Upper lobe of left lung (tissue), 6 donors: ENCODE measurements around the gene S100P. TPM values are rescaled to one million over a fixed set of nuclear protein-coding genes. Genes with fewer than 3 reads are reported as not detected.

ENCODE experiments used
- ATAC-seq, 2 donors: fragments of 200-7000 bp; cut with Tn5 transposase; one replicate each; pipeline ENCODE4 v1.9.1; 2022; ENCODE audit warnings: mild to moderate bottlenecking in 2 of 2, moderate library complexity in 2 of 2; ENCODE audit not compliant: low FRiP score in 2 of 2
- DNase-seq, 2 donors: peaks; one replicate each; pipeline ENCODE4 v3.0.0-alpha.2; 2019 to 2020
- H3K27ac ChIP-seq, 4 donors: fragments of 200-600 bp; sonication (generic); one replicate each; pipeline ENCODE4 v1.5.1; 2016 to 2019
- H3K27me3 ChIP-seq, 4 donors: fragments of 200-600 bp; sonication (generic); one replicate each; pipeline ENCODE4 v1.5.1; 2017 to 2019
- H3K36me3 ChIP-seq, 4 donors: fragments of 200-600 bp; sonication (generic); one replicate each; pipeline ENCODE4 v1.5.1; 2016 to 2019
- H3K4me1 ChIP-seq, 4 donors: fragments of 200-600 bp; sonication (generic); one replicate each; pipeline ENCODE4 v1.5.1; 2018 to 2019
- H3K4me3 ChIP-seq, 4 donors: fragments of 200-600 bp; sonication (generic); one replicate each; pipeline ENCODE4 v1.5.1; 2017 to 2019; ENCODE audit warnings: mild to moderate bottlenecking in 2 of 4, moderate library complexity in 1 of 4
- H3K9me3 ChIP-seq, 4 donors: fragments of 200-600 bp; sonication (generic); one replicate each; pipeline ENCODE4 v1.5.1; 2018 to 2019
- EP300 ChIP-seq, 4 donors: sonication (generic); formaldehyde crosslinking; IDR thresholded peaks; one replicate each; pipeline ENCODE4 v1.5.1; 2017; ENCODE audit warnings: antibody characterized with exemption in 4 of 4, control low read depth in 2 of 4
- POLR2A ChIP-seq, 4 donors: fragments of 450-650 bp; IDR thresholded peaks; one replicate each; pipeline ENCODE4 v1.5.1; 2016 to 2017; ENCODE audit warnings: antibody characterized with exemption in 4 of 4, mild to moderate bottlenecking in 2 of 4
- POLR2AphosphoS5 ChIP-seq, 2 donors: sonication (generic); formaldehyde crosslinking; IDR thresholded peaks; one replicate each; pipeline ENCODE4 v1.5.1; 2017; ENCODE audit warnings: antibody characterized with exemption in 2 of 2
- WGBS, 2 donors: methylation state at CpG; one replicate each; pipeline ENCODE4 v1.1.5; 2017 to 2018; 5-methylcytosine and 5-hydroxymethylcytosine counted together
- total RNA-seq, 6 donors: library from RNA; depleted of rRNA in 4 of 6; stranded (reverse); fragments of >200 nt in 4 of 6; gene quantifications; one replicate each; pipeline versions ENCODE4 v1.1.0 to v1.2.1, GENCODE V29; 2016 to 2021
- TF ChIP-seq, protein P1 (sequence below), 6 experiments: fragments of 450-650 bp in 4 of 6; fragments of 200-600 bp in 2 of 6; sonication (generic) in 2 of 6; IDR thresholded peaks; one replicate each; pipeline ENCODE4 v1.5.1; 2016 to 2019; ENCODE audit warnings: antibody characterized with exemption in 6 of 6
- donor health status: DM: no; HTN: no; CAD: no; lungs with moderate emphysema.
- donor health status: DM: no; HTN: yes; CAD: no; lungs with severe emphysema.

S100P gene
- total RNA-seq, 6 donors from 2014 or later, result 4.1 to 22.4 (median 13.3) TPM; not detected in 2

DNA sequence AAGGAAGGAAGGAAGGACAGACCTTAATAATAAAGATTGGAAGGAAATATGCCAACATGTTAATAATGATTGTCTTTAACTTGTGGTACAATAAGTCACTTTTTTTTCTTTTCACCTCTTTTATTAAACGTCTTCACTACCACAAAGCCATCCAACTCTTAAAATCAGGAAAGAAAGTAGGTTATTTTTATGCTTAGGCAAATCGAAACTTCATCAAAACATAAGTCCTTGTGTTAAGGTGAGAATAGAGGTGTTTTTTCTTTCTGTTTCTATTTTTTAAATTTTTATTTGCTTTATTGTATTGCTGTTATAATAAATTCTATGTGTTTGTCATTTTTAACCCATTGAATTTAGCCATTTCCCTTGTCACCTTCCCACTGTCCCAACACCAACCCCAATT, 48.8 kb downstream of the S100P start:
- Histone ChIP-seq H3K9me3 (no peaks in the 10 kb centered on the region), H3K4me3 (no peak overlapping the region), H3K27ac (no peak overlapping the region), H3K36me3 (no peaks in the 10 kb centered on the region), H3K4me1 (peaks cover 0 to 13% (median 7%) of the 10 kb centered on the region in 4 donors), H3K27me3 (no peaks in the 10 kb centered on the region)
- DNase-seq (no peak), ATAC-seq (no peak)
- no peak for TF ChIP-seq EP300 (IDR thresholded peaks at IDR 0.05)
- no peak for TF ChIP-seq POLR2A (IDR thresholded peaks at IDR 0.05)
- 54 to 65% methylated on average over 2 of the region's 2 CpGs for WGBS, 2 donors

DNA sequence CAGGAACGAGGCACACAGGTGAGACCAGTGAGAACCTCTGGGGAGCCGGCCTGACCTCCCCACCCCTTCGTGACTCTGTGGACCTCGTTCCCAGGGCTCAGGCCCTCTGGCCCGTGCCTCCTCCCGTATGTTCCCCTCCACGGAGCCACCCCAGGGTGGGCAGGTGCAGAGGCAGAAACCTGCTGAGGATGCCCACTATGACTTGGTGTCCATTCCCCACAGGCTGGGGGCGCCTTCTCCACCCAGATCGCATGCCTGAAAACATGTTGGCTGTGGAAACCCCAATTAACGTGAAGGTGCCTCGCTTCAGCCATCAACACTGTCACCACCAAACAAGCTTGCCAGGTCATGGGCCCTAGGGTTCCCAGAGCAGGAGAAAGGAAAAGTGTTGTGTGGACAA, 49.3 kb downstream of the S100P start:
- DNase-seq, result no peak

More for the DNA sequence above, 49.3 kb downstream of the S100P start:
- Histone ChIP-seq H3K27ac (no peak overlapping the region), H3K4me1 (peaks cover 2 to 18% (median 11%) of the 10 kb centered on the region in 4 donors), H3K9me3 (no peaks in the 10 kb centered on the region), H3K27me3 (no peaks in the 10 kb centered on the region), H3K4me3 (no peak overlapping the region), H3K36me3 (no peaks in the 10 kb centered on the region)
- TF ChIP-seq EP300 (IDR thresholded peaks at IDR 0.05), result no peak
- TF ChIP-seq POLR2AphosphoS5 (IDR thresholded peaks at IDR 0.05), result no peak
- TF ChIP-seq, protein P1, sequence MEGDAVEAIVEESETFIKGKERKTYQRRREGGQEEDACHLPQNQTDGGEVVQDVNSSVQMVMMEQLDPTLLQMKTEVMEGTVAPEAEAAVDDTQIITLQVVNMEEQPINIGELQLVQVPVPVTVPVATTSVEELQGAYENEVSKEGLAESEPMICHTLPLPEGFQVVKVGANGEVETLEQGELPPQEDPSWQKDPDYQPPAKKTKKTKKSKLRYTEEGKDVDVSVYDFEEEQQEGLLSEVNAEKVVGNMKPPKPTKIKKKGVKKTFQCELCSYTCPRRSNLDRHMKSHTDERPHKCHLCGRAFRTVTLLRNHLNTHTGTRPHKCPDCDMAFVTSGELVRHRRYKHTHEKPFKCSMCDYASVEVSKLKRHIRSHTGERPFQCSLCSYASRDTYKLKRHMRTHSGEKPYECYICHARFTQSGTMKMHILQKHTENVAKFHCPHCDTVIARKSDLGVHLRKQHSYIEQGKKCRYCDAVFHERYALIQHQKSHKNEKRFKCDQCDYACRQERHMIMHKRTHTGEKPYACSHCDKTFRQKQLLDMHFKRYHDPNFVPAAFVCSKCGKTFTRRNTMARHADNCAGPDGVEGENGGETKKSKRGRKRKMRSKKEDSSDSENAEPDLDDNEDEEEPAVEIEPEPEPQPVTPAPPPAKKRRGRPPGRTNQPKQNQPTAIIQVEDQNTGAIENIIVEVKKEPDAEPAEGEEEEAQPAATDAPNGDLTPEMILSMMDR (IDR thresholded peaks at IDR 0.05), result no peak
- TF ChIP-seq POLR2A (IDR thresholded peaks at IDR 0.05), result no peak
- no peak for ATAC-seq
- 82 to 85% methylated on average over 10 to 11 of the region's 11 CpGs for whole genome bisulfite sequencing, 2 donors

Other genes with a start within 250 kb of the S100P start
- under 1 TPM in 2 of 6 donors, not detected in 4; 0.09 to 0.17 TPM for gene PPP2R2C, start 221.3 kb upstream of the S100P start, total RNA-seq
- gene MAN2B2, start 118.7 kb upstream of the S100P start, total RNA-seq, result 10 to 100 TPM; 17.4 to 44.0 (median 35.4) TPM
- gene MRFAP1, start 53.2 kb upstream of the S100P start, total RNA-seq, result 100 to 1,000 TPM; 129 to 256 (median 220) TPM
- gene MRFAP1L1, start 16.0 kb downstream of the S100P start, total RNA-seq, result 10 to 100 TPM; 24.6 to 71.3 (median 50.8) TPM
- 10 to 100 TPM; 11.5 to 26.8 (median 15.3) TPM for gene BLOC1S4, start 22.3 kb downstream of the S100P start, total RNA-seq
- 10 to 100 TPM; 22.6 to 45.0 (median 24.4) TPM for gene KIAA0232, start 88.8 kb downstream of the S100P start, total RNA-seq
- 10 to 100 TPM; 47.7 to 61.8 (median 57.8) TPM for gene TBC1D14, start 215.9 kb downstream of the S100P start, total RNA-seq